ENCODE measurements around the gene RIMBP3C.
A peak's percentile ranks its signal among the peaks of the same experiment; 100 is the strongest.
"Not testable (repeated sequence)": the region's sequence is repeated elsewhere in the genome, so short reads cannot be mapped to it uniquely, and the experiment has no call there.

The RIMBP3C gene

GRCh38 chr22:21571679-21572078 is 20.4 kb upstream of the RIMBP3C start:
- DNase-seq: no peak

- no peak for DNase-seq
Measured at GRCh38 chr22:21570398-21570797, 19.1 kb upstream of the RIMBP3C start.

- DNase-seq: peak; percentile 29 to 42
Measured at GRCh38 chr22:21569459-21570170, 18.4 kb upstream of the RIMBP3C start.

GRCh38 chr22:21569076-21569427 is 17.8 kb upstream of the RIMBP3C start:
- not testable (repeated sequence) for DNase-seq

GRCh38 chr22:21568347-21569075 is 17.2 kb upstream of the RIMBP3C start:
- no peak for DNase-seq

- DNase-seq: peak; percentile 49 to 59
Measured at GRCh38 chr22:21567456-21568346, 16.4 kb upstream of the RIMBP3C start, which contains the start of gene UBE2L3. Gene UBE2L3, plus strand, starts transcription at chr22:21567714. Its CDS starts 31 bp downstream, at chr22:21567745.

- no peak for DNase-seq
Measured at GRCh38 chr22:21564411-21564810, 13.2 kb upstream of the RIMBP3C start.

GRCh38 chr22:21563912-21564311 is 12.7 kb upstream of the RIMBP3C start:
- no peak for DNase-seq

- not testable (repeated sequence) for DNase-seq
Measured at GRCh38 chr22:21560657-21561056, 9.4 kb upstream of the RIMBP3C start.

GRCh38 chr22:21559345-21560125 is 8.3 kb upstream of the RIMBP3C start:
- not testable (repeated sequence) for DNase-seq

GRCh38 chr22:21550678-21551047 is 598 bp downstream of the RIMBP3C start:
- not testable (repeated sequence) for DNase-seq

GRCh38 chr22:21550008-21550677 is 1.1 kb downstream of the RIMBP3C start:
- DNase-seq: not testable (repeated sequence)

GRCh38 chr22:21549558-21549957 is 1.7 kb downstream of the RIMBP3C start:
- not testable (repeated sequence) for DNase-seq

- DNase-seq: not testable (repeated sequence)
Measured at GRCh38 chr22:21544432-21545322, 6.6 kb downstream of the RIMBP3C start.

GRCh38 chr22:21539862-21540261 is 11.4 kb downstream of the RIMBP3C start:
- DNase-seq: not testable (repeated sequence)

GRCh38 chr22:21532863-21533648 is 18.2 kb downstream of the RIMBP3C start:
- not testable (repeated sequence) for DNase-seq

GRCh38 chr22:21531525-21531924 is 19.7 kb downstream of the RIMBP3C start:
- not testable (repeated sequence) for DNase-seq

- DNase-seq: not testable (repeated sequence)
Measured at GRCh38 chr22:21526705-21527500, 24.4 kb downstream of the RIMBP3C start.
